Naive B cell (primary cell): ENCODE data around the gene FBXO42. TPM values are rescaled to one million over a fixed set of nuclear protein-coding genes. Genes with fewer than 3 reads are reported as not detected.
"Not testable (repeated sequence)": the region's sequence is repeated elsewhere in the genome, so short reads cannot be mapped to it uniquely, and the experiment has no call there.

Experiments used
- ATAC-seq, 2 donors: fragments of 150-1000 bp; cut with Tn5 transposase; 2 replicates each; pipeline ENCODE4 v1.10.0; 2021; ENCODE audit warnings: low read depth in 2 of 2, mild to moderate bottlenecking in 2 of 2, moderate library complexity in 2 of 2
- DNase-seq: peaks from one replicate; pipeline ENCODE4 v3.0.0; 2022
- H3K27ac Mint-ChIP-seq, 6 donors: one replicate each; pipeline ENCODE4 v1.8.0; 2020 to 2022; ENCODE audit warnings: mild to moderate bottlenecking in 6 of 6, mixed read lengths in 6 of 6, moderate library complexity in 5 of 6, inconsistent platforms in 2 of 6
- H3K27me3 Mint-ChIP-seq, 3 donors: one replicate each; pipeline ENCODE4 v1.8.0; 2021 to 2022; ENCODE audit warnings: mixed read lengths in 3 of 3, mild to moderate bottlenecking in 1 of 3
- H3K36me3 Mint-ChIP-seq, 2 donors: one replicate each; pipeline ENCODE4 v1.8.0; 2020 to 2022; ENCODE audit warnings: mixed read lengths in 2 of 2, inconsistent platforms in 1 of 2, mild to moderate bottlenecking in 1 of 2
- H3K4me1 Mint-ChIP-seq, 3 donors: one replicate each; pipeline ENCODE4 v1.8.0; 2020 to 2022; ENCODE audit warnings: mixed read lengths in 3 of 3, inconsistent platforms in 1 of 3, mild to moderate bottlenecking in 1 of 3, moderate library complexity in 1 of 3
- H3K4me3 Mint-ChIP-seq, 8 donors: one replicate each; pipeline ENCODE4 v1.8.0; 2020 to 2022; ENCODE audit warnings: mild to moderate bottlenecking in 8 of 8, mixed read lengths in 8 of 8, moderate library complexity in 8 of 8, inconsistent platforms in 2 of 8
- H3K9me3 Mint-ChIP-seq, 7 donors: one replicate each; pipeline ENCODE4 v1.8.0; 2020 to 2022; ENCODE audit warnings: mixed read lengths in 7 of 7, mild to moderate bottlenecking in 5 of 7, inconsistent platforms in 2 of 7, moderate library complexity in 1 of 7
- polyA plus RNA-seq, 6 donors: library from polyadenylated mRNA; unstranded; fragments of 300-500 nt; fragmentation: Illumina TruSeq; gene quantifications; one replicate each; pipeline ENCODE4 v1.2.3, GENCODE V29; 2021; ENCODE audit warnings: low read depth in 6 of 6

Gene FBXO42
- polyA plus RNA-seq, 6 donors from 2014 or later: 17.9 to 33.5 (median 21.9) TPM

DNA sequence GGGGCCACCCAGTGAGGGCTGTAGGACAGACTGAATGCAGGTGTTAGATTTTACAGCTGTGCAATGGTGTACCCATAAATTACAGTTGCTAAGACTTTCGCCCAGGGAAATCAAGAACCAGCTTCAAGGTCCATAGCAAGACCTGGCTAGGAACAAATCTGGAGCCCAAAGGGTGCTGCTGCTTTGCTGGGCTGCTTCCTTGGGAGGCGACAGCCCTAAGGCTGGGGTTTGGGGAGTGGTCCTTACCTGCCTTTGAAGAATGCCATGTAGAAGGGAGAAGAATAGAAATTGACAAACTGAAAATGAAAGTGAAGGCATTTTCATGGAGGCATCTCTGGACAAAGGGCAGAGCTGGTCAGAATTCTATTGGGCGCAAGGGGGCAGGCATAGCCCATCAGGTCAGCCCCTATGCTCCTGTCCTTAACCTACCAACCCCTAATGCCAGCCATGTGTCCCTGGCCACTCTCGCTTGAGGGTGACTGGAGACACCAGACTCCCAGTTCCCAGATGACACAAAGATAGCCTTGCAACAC, 132.2 kb downstream of the FBXO42 start:
- DNase-seq (no peak), ATAC-seq (no peak)
- Mint-ChIP-seq H3K4me1 (peaks cover 25 to 35% (median 34%) of the 10 kb centered on the region in 3 donors), H3K36me3 (peaks cover 0 to 7% of the 10 kb centered on the region in 2 donors), H3K9me3 (peaks cover 0 to 2% (median 0%) of the 10 kb centered on the region in 7 donors), H3K27me3 (peaks cover 9 to 21% (median 15%) of the 10 kb centered on the region in 3 donors), H3K27ac (peak overlapping the region in 1 of 6 donors; percentile 85), H3K4me3 (no peak overlapping the region)

DNA sequence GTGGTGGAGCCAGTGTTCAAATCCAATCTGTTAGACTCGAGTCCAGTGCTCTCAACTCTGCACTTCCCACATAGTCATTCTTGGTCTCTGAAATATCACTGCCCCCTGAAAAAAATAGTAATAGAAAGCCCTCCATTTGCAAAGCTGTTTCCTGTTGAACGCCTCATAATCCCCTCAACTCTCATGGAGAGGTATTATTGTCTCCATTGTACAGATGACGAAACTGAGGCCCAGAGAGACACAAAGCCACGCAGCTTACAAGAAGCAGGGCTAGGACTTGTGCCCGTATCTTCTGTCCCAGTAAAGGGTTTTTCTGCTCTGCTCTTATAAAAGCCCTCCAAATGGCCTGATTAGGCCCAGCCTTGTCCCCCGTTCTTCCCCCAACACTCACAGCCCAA, 133.6 kb downstream of the FBXO42 start:
- peak overlapping the region in 1 of 6 donors; percentile 40 for H3K27ac Mint-ChIP-seq
- H3K27me3 Mint-ChIP-seq: peaks cover 1 to 8% (median 5%) of the 10 kb centered on the region in 3 donors
- H3K4me3 Mint-ChIP-seq: peak overlapping the region in 4 of 8 donors; percentile 39 to 88 (median 77)
- peaks cover 25 to 36% (median 35%) of the 10 kb centered on the region in 3 donors for H3K4me1 Mint-ChIP-seq
- DNase-seq: no peak
- no peaks in the 10 kb centered on the region for H3K36me3 Mint-ChIP-seq
- no peak for ATAC-seq
- no peaks in the 10 kb centered on the region for H3K9me3 Mint-ChIP-seq

DNA sequence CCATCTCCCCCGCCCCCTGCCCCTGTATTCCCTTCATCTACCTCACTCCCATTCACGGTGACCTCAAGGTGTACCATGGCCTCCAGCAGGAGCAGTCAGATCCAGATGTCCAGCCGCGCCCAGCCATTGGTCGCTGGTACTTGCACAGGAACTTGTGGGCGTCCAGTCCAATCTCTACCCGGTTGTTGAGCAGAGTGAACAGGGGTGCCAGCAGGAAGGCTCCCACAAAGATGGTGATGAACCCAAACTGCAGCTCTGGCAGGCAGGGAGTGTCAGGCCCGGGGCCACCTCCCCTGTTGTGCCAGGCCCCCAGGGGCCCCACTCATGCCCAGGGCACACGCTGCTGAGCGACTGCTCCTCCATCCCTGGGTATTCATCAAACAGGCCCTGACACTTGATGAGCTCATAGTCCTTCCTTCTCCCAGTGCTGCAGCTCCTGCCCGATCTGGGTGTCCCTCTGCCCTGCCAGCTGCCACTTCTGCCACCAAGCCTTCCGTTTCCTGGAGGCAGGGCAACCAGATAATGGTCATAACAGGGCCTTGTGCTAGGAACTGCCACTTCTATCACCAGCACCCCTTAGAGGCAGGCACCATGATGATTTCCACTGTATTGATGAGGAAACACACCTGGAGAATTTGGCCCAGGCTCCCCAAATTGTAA, 134.1 kb downstream of the FBXO42 start:
- Mint-ChIP-seq H3K36me3 (no peaks in the 10 kb centered on the region), H3K27me3 (peaks cover 0 to 10% (median 5%) of the 10 kb centered on the region in 3 donors), H3K27ac (peak overlapping the region in 3 of 6 donors; percentile 40 to 89 (median 85)), H3K4me3 (peak overlapping the region in 7 of 8 donors; percentile 76 to 94 (median 88)), H3K4me1 (peaks cover 25 to 36% (median 35%) of the 10 kb centered on the region in 3 donors), H3K9me3 (no peaks in the 10 kb centered on the region)
- DNase-seq (no peak), ATAC-seq (no peak)

- Mint-ChIP-seq H3K4me1 (peaks cover 25 to 36% (median 35%) of the 10 kb centered on the region in 3 donors), H3K36me3 (no peaks in the 10 kb centered on the region), H3K27ac (peak overlapping the region in 5 of 6 donors; percentile 16 to 88 (median 78)), H3K9me3 (no peaks in the 10 kb centered on the region), H3K4me3 (peak overlapping the region; percentile 81 to 94 (median 90)), H3K27me3 (peaks cover 0 to 16% (median 5%) of the 10 kb centered on the region in 3 donors)
- ATAC-seq (peak; percentile 92 to 94), DNase-seq (peak; percentile 89)
Measured at GRCh38 chr1:16217061-16217785, 135.1 kb downstream of the FBXO42 start.

DNA sequence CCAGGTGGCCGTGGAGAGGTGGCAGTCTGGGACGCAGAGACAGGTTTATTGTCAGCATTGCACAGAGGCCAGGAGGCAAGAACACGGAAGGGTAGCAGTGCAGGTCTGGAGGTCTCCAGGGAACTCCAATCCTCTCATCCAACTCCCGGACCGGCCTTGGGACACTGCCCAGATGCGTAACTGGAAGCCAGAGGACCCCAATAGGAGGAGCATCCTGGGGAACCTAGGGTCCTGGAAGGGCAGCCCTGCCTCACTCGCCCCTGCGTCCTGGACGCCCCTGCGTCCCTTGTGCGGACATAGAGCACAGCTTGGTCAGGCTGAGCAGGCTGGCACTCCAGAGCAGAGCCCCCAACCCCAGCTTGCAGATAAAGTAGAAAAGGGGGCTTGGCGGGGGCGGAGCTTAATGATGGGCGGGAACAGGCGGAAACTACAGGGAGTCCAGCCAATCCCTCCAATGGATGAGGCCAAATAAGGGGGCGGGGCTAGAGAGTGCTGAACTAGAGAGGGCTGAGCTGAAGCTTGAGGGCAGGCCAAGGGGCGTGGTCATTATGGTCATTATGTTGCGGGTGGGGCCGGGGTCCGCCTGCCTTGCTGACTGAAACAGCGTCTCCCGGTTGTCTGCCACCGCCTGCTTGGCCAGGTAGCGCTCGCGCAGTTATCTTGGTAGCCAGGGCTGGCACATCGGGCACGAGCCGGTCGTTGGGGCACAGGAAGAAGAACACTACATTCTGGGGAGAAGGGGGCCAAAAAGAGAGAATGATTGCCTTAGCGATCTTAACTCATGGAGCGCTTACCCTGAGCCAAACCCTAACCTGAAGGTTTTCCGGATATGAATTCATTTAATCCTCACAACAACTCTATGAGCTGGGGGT, 136.2 kb downstream of the FBXO42 start:
- ATAC-seq (peak; percentile 13 to 46), DNase-seq (peak; percentile 39)
- Mint-ChIP-seq H3K27me3 (peaks cover 0 to 20% (median 0%) of the 10 kb centered on the region in 3 donors), H3K4me3 (peak overlapping the region; percentile 81 to 94 (median 90)), H3K9me3 (no peaks in the 10 kb centered on the region), H3K4me1 (peaks cover 25 to 36% (median 35%) of the 10 kb centered on the region in 3 donors), H3K36me3 (no peaks in the 10 kb centered on the region), H3K27ac (peak overlapping the region in 2 of 6 donors; percentile 16 to 76)

GRCh38 chr1:16215240-16215639, 137.0 kb downstream of the FBXO42 start:
- peaks cover 25 to 36% (median 35%) of the 10 kb centered on the region in 3 donors for H3K4me1 Mint-ChIP-seq
- DNase-seq, H3K36me3 Mint-ChIP-seq, ATAC-seq, H3K27ac Mint-ChIP-seq, H3K4me3 Mint-ChIP-seq, H3K9me3 Mint-ChIP-seq: not testable (repeated sequence)
- H3K27me3 Mint-ChIP-seq: peaks cover 0 to 21% (median 0%) of the 10 kb centered on the region in 3 donors

DNA sequence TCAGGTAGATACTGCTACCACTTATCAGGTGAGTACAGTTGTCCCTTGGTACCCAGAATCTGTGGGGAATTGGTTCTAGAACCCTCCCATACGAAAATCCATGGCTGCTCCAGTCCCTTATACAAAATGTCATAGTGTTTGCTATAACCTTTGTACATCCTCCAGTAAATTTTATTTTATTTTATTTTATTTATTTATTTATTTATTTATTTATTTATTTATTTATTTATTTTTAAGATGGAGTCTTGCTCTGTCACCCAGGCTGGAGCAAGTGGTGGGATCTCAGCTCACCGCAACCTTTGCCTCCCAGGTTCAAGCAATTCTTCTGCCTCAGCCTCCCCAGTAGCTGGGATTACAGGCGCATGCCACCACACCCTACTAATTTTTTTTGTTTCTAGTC, 138.7 kb downstream of the FBXO42 start:
- not testable (repeated sequence) for H3K4me3 Mint-ChIP-seq, ATAC-seq, H3K36me3 Mint-ChIP-seq, H3K27ac Mint-ChIP-seq, DNase-seq, H3K9me3 Mint-ChIP-seq
- peaks cover 0 to 21% (median 0%) of the 10 kb centered on the region in 3 donors for H3K27me3 Mint-ChIP-seq
- peaks cover 25 to 30% (median 29%) of the 10 kb centered on the region in 3 donors for H3K4me1 Mint-ChIP-seq

GRCh38 chr1:16213013-16213412, 139.3 kb downstream of the FBXO42 start:
- Mint-ChIP-seq H3K27ac (peak overlapping the region in 1 of 6 donors; percentile 30), H3K36me3 (no peaks in the 10 kb centered on the region), H3K9me3 (no peaks in the 10 kb centered on the region), H3K4me1 (peaks cover 21 to 26% (median 25%) of the 10 kb centered on the region in 3 donors), H3K4me3 (no peak overlapping the region), H3K27me3 (peaks cover 0 to 21% (median 0%) of the 10 kb centered on the region in 3 donors)
- DNase-seq (no peak), ATAC-seq (no peak)

GRCh38 chr1:16212251-16212961, 139.9 kb downstream of the FBXO42 start, which contains the start of gene ARHGEF19:
Gene ARHGEF19 (minus strand): TSS chr1:16212652. CDS start chr1:16209054, 3,598 bp downstream.
- ATAC-seq: no peak
- H3K27me3 Mint-ChIP-seq: peaks cover 0 to 21% (median 0%) of the 10 kb centered on the region in 3 donors
- H3K27ac Mint-ChIP-seq: peak within 1 kb of the TSS in 2 of 6 donors; percentile 29 to 30
- no peak for DNase-seq
- peaks cover 17 to 21% (median 20%) of the 10 kb centered on the region in 3 donors for H3K4me1 Mint-ChIP-seq
- no peaks in the 10 kb centered on the region for H3K36me3 Mint-ChIP-seq
- peak within 1 kb of the TSS in 1 of 8 donors; percentile 21 for H3K4me3 Mint-ChIP-seq
- no peaks in the 10 kb centered on the region for H3K9me3 Mint-ChIP-seq

DNA sequence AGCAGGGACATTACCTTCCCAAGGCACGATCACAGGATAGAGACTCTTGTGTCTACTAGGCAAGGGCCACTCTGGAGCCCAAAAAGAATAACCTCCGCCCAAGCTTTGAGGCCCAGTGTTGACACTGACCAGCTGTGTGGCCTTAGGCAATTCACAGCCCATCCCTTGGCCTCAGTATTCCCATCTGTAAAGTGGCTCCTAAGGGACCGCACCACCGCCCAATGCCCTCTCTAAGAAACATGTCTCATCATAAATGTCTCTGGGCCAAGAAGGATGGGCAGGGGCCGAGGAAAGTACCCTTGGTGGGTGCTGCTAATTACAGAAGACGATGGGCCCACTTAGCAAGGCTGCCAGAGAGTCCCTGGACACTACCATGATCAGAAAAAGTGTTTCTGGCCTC, 140.5 kb downstream of the FBXO42 start:
- Mint-ChIP-seq H3K27me3 (peaks cover 0 to 21% (median 0%) of the 10 kb centered on the region in 3 donors), H3K4me1 (peaks cover 15 to 18% (median 17%) of the 10 kb centered on the region in 3 donors), H3K9me3 (no peaks in the 10 kb centered on the region), H3K4me3 (peak overlapping the region in 1 of 8 donors; percentile 21), H3K36me3 (no peaks in the 10 kb centered on the region), H3K27ac (peak overlapping the region in 1 of 6 donors; percentile 29)
- ATAC-seq: no peak
- DNase-seq: no peak

- no peak overlapping the region for H3K4me3 Mint-ChIP-seq
Measured at GRCh38 chr1:16210581-16210980, 141.7 kb downstream of the FBXO42 start.

GRCh38 chr1:16209847-16210407, 142.4 kb downstream of the FBXO42 start:
- Mint-ChIP-seq H3K27ac (peak overlapping the region in 1 of 6 donors; percentile 21), H3K9me3 (no peaks in the 10 kb centered on the region), H3K36me3 (no peaks in the 10 kb centered on the region), H3K4me1 (peaks cover 5 to 12% (median 7%) of the 10 kb centered on the region in 3 donors), H3K27me3 (peaks cover 0 to 21% (median 0%) of the 10 kb centered on the region in 3 donors), H3K4me3 (peak overlapping the region in 1 of 8 donors; percentile 65)
- DNase-seq (no peak), ATAC-seq (no peak)

More at GRCh38 chr1:16210581-16210980, 141.7 kb downstream of the FBXO42 start:
- Mint-ChIP-seq H3K36me3 (no peaks in the 10 kb centered on the region), H3K4me1 (peaks cover 6 to 13% (median 7%) of the 10 kb centered on the region in 3 donors), H3K9me3 (no peaks in the 10 kb centered on the region), H3K27me3 (peaks cover 0 to 21% (median 0%) of the 10 kb centered on the region in 3 donors), H3K27ac (no peak overlapping the region)
- DNase-seq (no peak), ATAC-seq (no peak)
